HUES48 (cell line): ENCODE measurements around the gene NTM.

Experiments used
- H3K27ac ChIP-seq: one replicate; pipeline ENCODE4 v1.7.0; 2013; ENCODE audit warnings: low read depth, low read length, inconsistent platforms
- H3K27me3 ChIP-seq: 2 replicates; pipeline ENCODE4 v1.6.1; 2013; ENCODE audit warnings: mild to moderate bottlenecking, low read length; ENCODE audit not compliant: control insufficient read depth, insufficient read depth
- H3K36me3 ChIP-seq: 2 replicates; pipeline ENCODE4 v1.6.1; 2013; ENCODE audit warnings: low read length; ENCODE audit not compliant: control insufficient read depth, insufficient read depth
- H3K4me1 ChIP-seq: 2 replicates; pipeline ENCODE4 v1.6.1; 2013; ENCODE audit warnings: mild to moderate bottlenecking, low read length; ENCODE audit not compliant: control insufficient read depth, insufficient read depth
- H3K4me3 ChIP-seq: 2 replicates; pipeline ENCODE4 v1.5.1; 2013; ENCODE audit warnings: mild to moderate bottlenecking, low read depth, low read length
- H3K9ac ChIP-seq: 2 replicates; pipeline ENCODE4 v1.6.1; 2013; ENCODE audit warnings: mild to moderate bottlenecking, low read depth, low read length, moderate library complexity
- H3K9me3 ChIP-seq: 2 replicates; pipeline ENCODE4 v1.6.1; 2013; ENCODE audit warnings: low read length; ENCODE audit not compliant: control insufficient read depth, insufficient read depth

NTM gene

DNA sequence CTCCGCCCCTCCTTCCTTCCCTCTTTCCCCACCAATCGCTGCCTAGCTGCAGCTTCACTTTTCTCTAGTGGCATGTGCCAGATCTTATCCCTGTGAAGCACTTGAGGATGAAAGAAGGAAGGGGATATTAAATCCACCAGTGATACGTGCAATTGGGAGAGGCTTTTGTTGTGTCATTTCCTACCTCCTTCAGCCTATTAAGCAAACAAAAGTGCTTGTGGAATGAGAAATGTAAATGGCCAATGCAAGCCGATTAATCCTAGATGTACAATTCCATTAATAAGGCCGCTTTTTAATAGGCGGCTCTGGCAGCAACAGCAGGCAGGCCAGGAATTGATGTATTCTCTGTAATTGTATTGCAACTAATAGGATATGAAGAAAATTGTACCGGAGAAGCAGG lies 23.3 kb downstream of the NTM start:
- no peak overlapping the region for H3K27ac ChIP-seq
- no peaks in the 10 kb centered on the region for H3K27me3 ChIP-seq
- no peaks in the 10 kb centered on the region for H3K9me3 ChIP-seq
- no peak overlapping the region for H3K4me3 ChIP-seq
- 0 out of 2 replicates have a peak, but pooled peaks cover 7% of the 10 kb centered on the region for H3K4me1 ChIP-seq
- H3K9ac ChIP-seq, result no peak overlapping the region
- H3K36me3 ChIP-seq, result no peaks in the 10 kb centered on the region

- no peaks in the 10 kb centered on the region for H3K9me3 ChIP-seq
- no peaks in the 10 kb centered on the region for H3K27me3 ChIP-seq
- H3K4me1 ChIP-seq, result 0 out of 2 replicates have a peak, but pooled peaks cover 5% of the 10 kb centered on the region
- H3K27ac ChIP-seq, result no peak overlapping the region
- H3K36me3 ChIP-seq, result no peaks in the 10 kb centered on the region
- no peak overlapping the region for H3K4me3 ChIP-seq
- no peak overlapping the region for H3K9ac ChIP-seq
Observed at GRCh38 chr11:131397675-131398074, 27.3 kb downstream of the NTM start.

DNA sequence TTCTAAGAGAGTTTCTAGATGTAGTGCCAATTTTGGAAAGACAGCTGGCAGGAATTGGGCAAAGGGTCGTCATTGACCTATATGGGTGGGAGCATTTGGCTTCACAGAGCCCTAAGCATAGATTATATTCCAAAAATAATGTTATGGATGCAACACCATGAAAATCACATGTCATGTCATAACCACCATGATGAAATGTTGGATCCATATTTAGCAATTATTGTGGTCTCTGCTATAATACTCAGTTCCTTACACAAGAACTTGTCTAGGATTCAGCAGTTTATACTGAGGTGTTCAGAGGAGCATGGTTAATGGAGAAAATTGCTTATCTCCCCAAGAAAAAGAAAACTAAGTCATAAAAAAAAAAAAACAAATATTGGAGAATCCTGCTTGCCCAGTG lies 31.6 kb downstream of the NTM start:
- Histone ChIP-seq H3K9me3 (no peaks in the 10 kb centered on the region), H3K4me3 (no peak overlapping the region), H3K27ac (no peak overlapping the region), H3K27me3 (no peaks in the 10 kb centered on the region), H3K36me3 (no peaks in the 10 kb centered on the region), H3K4me1 (no peaks in the 10 kb centered on the region), H3K9ac (no peak overlapping the region)

- Histone ChIP-seq H3K36me3 (no peaks in the 10 kb centered on the region), H3K9me3 (no peaks in the 10 kb centered on the region), H3K9ac (no peak overlapping the region), H3K27me3 (no peaks in the 10 kb centered on the region), H3K27ac (no peak overlapping the region), H3K4me1 (no peaks in the 10 kb centered on the region), H3K4me3 (no peak overlapping the region)
Observed at GRCh38 chr11:131404010-131404409, 33.6 kb downstream of the NTM start.

GRCh38 chr11:131408025-131408640 lies 37.7 kb downstream of the NTM start:
- no peak overlapping the region for H3K9ac ChIP-seq

DNA sequence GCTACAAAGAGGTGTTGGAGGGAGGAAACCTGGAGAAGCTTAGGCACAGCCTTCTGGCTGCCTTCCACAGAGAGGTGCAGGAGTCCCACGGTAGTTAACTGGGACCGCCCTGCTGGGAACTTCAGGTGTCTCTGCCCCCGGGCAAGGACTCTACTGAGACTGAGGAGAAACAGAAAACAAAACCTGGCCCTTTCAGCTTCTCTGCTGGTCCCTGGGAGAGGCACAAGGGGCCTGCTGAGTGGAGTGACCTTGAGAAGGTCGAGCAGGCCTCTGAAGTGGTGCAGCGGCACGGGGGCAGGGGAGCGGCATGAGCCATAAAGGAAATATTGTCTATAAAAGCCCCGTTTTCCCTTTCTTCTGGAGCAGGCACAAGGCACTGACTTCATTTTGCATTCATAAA lies 38.9 kb downstream of the NTM start:
- Histone ChIP-seq H3K9me3 (no peaks in the 10 kb centered on the region), H3K4me1 (no peaks in the 10 kb centered on the region), H3K4me3 (no peak overlapping the region)

More at GRCh38 chr11:131408025-131408640, 37.7 kb downstream of the NTM start:
- no peak overlapping the region for H3K4me3 ChIP-seq
- H3K4me1 ChIP-seq, result no peaks in the 10 kb centered on the region
- H3K27me3 ChIP-seq, result no peaks in the 10 kb centered on the region
- no peaks in the 10 kb centered on the region for H3K9me3 ChIP-seq
- H3K27ac ChIP-seq, result no peak overlapping the region
- H3K36me3 ChIP-seq, result no peaks in the 10 kb centered on the region

DNA sequence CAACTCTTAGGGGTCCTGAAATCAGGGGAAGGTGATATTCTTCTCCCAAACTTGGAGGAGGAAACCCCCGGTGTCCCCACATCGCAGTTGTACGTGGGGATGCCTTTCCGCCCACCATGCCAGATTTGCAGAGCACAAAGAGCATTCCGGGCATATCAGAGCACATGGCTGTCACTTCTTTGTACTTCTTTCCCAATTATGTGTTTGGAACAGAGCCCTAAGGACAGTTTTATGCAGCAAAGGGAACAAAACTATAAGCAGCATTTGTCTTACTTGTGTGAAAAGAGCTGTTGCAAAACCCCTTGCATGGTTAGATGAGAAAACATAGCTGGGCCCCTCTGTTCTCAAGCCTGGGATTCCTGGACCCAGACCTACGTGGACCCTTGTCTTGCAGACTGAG lies 41.2 kb downstream of the NTM start:
- no peaks in the 10 kb centered on the region for H3K4me1 ChIP-seq
- H3K27me3 ChIP-seq, result no peaks in the 10 kb centered on the region
- no peaks in the 10 kb centered on the region for H3K9me3 ChIP-seq
- no peaks in the 10 kb centered on the region for H3K36me3 ChIP-seq
- no peak overlapping the region for H3K9ac ChIP-seq
- no peak overlapping the region for H3K4me3 ChIP-seq
- H3K27ac ChIP-seq, result no peak overlapping the region

More for the DNA sequence above, 38.9 kb downstream of the NTM start:
- H3K36me3 ChIP-seq, result no peaks in the 10 kb centered on the region
- H3K9ac ChIP-seq, result no peak overlapping the region
- no peak overlapping the region for H3K27ac ChIP-seq
- no peaks in the 10 kb centered on the region for H3K27me3 ChIP-seq

- Histone ChIP-seq H3K9me3 (no peaks in the 10 kb centered on the region), H3K4me3 (no peak overlapping the region), H3K9ac (no peak overlapping the region), H3K4me1 (no peaks in the 10 kb centered on the region), H3K27me3 (no peaks in the 10 kb centered on the region), H3K27ac (no peak overlapping the region), H3K36me3 (no peaks in the 10 kb centered on the region)
Observed at GRCh38 chr11:131412061-131412460, 41.6 kb downstream of the NTM start.

GRCh38 chr11:131413217-131413616 lies 42.8 kb downstream of the NTM start:
- Histone ChIP-seq H3K9me3 (no peaks in the 10 kb centered on the region), H3K9ac (no peak overlapping the region), H3K4me1 (no peaks in the 10 kb centered on the region), H3K27me3 (no peaks in the 10 kb centered on the region), H3K27ac (no peak overlapping the region), H3K36me3 (no peaks in the 10 kb centered on the region), H3K4me3 (no peak overlapping the region)

GRCh38 chr11:131418189-131418588 lies 47.8 kb downstream of the NTM start:
- H3K4me3 ChIP-seq, result no peak overlapping the region
- H3K9ac ChIP-seq, result no peak overlapping the region
- no peaks in the 10 kb centered on the region for H3K4me1 ChIP-seq
- no peaks in the 10 kb centered on the region for H3K36me3 ChIP-seq
- no peaks in the 10 kb centered on the region for H3K9me3 ChIP-seq
- H3K27ac ChIP-seq, result no peak overlapping the region
- H3K27me3 ChIP-seq, result no peaks in the 10 kb centered on the region

DNA sequence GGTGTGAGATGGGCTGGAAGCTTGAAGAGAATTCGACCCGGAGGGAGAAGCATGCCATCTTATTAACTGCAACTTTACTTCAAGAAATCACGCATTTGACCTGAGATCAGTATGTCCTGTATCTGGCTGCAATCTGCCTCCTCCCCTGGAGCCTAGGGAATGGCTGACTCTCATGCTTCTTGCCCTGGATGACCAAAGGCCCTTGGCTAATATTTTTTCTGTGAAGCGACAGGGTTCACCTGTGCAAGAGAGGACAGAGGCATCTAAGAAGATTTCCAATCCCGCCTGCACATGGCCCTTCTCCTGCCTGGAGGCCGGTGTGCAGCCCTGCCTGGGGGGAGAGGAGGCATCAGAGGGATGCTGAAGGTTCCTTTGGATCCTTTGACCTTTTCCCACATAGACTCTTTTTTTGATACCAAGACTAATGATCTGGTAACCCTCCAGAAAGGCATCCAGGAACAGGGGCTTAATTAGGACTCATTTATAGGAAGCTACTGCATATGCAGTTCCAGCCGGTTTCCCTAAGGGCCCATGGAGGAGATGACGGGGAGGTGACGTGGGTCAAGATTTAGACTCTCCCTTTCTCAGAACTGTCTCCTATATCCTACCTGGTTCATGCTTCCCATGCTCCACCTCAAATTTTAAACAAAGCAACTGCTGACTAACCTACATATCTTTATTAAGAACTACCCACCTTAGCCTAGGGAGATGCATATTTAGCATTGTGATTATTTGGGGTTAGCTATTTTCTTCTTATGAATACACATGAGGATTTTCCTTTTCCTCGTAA lies 50.8 kb downstream of the NTM start:
- H3K27ac ChIP-seq, result no peak overlapping the region
- H3K36me3 ChIP-seq, result no peaks in the 10 kb centered on the region
- H3K9ac ChIP-seq, result no peak overlapping the region
- H3K9me3 ChIP-seq, result no peaks in the 10 kb centered on the region
- H3K4me3 ChIP-seq, result no peak overlapping the region
- H3K27me3 ChIP-seq, result no peaks in the 10 kb centered on the region
- 0 out of 2 replicates have a peak, but pooled peaks cover 5% of the 10 kb centered on the region for H3K4me1 ChIP-seq
